HG02759 (cell line): ENCODE data around the gene ABHD12.
A peak's percentile ranks its signal among the peaks of the same experiment; 100 is the strongest.

Experiments
- ATAC-seq: cut with Tn5 transposase; IDR thresholded peaks from one replicate; pipeline ENCODE4 v1.9.1; 2021; ENCODE audit warnings: mild to moderate bottlenecking, moderate library complexity; ENCODE audit not compliant: unreplicated experiment

Gene ABHD12

GRCh38 chr20:25309395-25310267 is 81.0 kb downstream of the ABHD12 start:
- peak; percentile 19 for ATAC-seq

- ATAC-seq: no peak
Observed at GRCh38 chr20:25308671-25309394, 81.8 kb downstream of the ABHD12 start.

GRCh38 chr20:25308083-25308491 is 82.5 kb downstream of the ABHD12 start:
- ATAC-seq: no peak

DNA sequence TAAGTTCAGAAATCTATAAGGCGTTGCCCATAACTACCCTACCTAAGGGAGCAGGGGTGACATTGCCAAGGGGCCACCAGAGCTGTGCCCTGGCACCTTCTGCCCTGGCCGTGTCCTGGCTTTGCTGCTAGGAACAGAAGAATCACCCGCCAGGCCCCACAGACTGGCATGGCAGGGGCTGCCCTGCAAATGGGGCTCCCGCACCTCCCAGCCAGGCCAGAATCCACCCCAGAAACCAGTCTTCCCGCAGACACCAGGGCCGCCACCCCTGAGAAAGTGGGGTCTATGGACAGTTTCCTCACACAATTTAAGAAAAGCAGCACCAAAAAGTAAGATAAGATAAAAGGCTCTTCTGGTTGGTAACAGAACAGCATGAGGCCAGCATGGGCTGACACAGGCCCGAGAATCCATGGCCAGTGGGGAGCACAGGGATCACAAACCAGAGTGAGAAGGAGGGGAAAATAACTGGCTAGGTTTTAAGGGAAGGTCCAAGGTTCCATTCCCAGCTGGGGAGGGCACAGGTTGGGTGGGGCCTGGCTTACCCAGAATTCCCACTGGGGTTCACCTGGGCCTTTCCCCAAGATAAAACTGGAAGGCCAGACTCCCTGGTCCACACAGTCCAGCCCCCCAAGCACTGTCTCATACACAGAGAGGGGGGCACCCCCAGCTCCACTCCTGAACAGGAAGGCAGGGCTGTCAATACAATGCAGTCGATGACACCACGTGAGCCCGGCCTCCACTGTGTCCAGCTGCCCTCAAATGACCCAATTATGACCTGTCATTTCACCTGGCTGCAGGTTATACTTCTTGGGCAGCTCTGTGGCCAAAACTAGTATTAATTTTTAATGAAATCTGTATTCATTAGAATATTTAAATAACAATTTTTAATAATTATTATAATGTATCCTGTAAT is 83.4 kb downstream of the ABHD12 start:
- no peak for ATAC-seq

GRCh38 chr20:25304025-25304549 is 86.5 kb downstream of the ABHD12 start:
- no peak for ATAC-seq

GRCh38 chr20:25303292-25304024 is 87.2 kb downstream of the ABHD12 start:
- no peak for ATAC-seq

GRCh38 chr20:25302596-25302995 is 88.0 kb downstream of the ABHD12 start:
- ATAC-seq: no peak

- ATAC-seq: no peak
Observed at GRCh38 chr20:25301357-25301920, 89.2 kb downstream of the ABHD12 start.

- ATAC-seq: no peak
Observed at GRCh38 chr20:25300496-25301170, 90.0 kb downstream of the ABHD12 start.

GRCh38 chr20:25299806-25300205 is 90.8 kb downstream of the ABHD12 start:
- no peak for ATAC-seq

DNA sequence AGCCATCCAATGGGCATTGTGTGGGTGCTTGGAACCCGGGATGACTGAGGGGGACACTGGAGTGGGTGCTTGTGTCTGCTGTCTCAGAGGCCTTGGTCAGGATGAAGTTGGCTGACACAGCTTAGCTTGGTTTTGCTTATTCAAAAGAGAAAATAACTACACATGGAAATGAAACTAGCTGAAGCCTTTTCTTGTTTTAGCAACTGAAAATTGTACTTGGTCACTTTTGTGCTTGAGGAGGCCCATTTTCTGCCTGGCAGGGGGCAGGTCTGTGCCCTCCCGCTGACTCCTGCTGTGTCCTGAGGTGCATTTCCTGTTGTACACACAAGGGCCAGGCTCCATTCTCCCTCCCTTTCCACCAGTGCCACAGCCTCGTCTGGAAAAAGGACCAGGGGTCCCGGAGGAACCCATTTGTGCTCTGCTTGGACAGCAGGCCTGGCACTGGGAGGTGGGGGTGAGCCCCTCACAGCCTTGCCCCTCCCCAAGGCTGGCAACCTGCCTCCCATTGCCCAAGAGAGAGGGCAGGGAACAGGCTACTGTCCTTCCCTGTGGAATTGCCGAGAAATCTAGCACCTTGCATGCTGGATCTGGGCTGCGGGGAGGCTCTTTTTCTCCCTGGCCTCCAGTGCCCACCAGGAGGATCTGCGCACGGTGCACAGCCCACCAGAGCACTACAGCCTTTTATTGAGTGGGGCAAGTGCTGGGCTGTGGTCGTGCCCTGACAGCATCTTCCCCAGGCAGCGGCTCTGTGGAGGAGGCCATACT is 93.3 kb downstream of the ABHD12 start:
- peak; percentile 60 for ATAC-seq

GRCh38 chr20:25296094-25297093 is 94.2 kb downstream of the ABHD12 start:
- peak; percentile 36 for ATAC-seq

- no peak for ATAC-seq
Observed at GRCh38 chr20:25295386-25296093, 95.1 kb downstream of the ABHD12 start.

GRCh38 chr20:25294459-25295385 is 95.9 kb downstream of the ABHD12 start:
- no peak for ATAC-seq

DNA sequence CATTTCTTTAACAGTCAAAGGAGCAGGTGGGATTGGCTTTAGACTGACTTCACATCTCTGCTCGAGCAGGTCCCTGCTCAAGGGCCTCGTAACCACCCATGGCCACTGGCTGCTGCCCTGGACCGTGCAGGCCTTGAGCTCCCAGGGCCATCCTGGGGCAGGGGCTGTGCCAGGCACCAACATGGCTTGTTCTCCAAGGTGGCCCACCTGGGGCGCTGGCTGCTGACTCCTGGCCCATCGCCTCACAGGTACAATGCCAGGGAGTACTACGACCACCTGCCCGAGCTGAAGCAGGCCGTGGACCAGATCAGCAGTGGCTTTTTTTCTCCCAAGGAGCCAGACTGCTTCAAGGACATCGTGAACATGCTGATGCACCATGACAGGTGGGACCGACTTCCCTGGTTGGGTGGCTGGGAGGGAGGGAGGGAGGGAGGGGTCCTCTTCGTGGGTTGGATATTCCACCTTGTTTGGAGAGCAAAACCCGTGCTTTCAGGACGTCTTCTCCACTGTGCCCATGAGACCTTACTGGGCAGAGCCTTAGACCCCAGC is 96.7 kb downstream of the ABHD12 start:
- ATAC-seq: no peak
